HG03060 (cell line): ENCODE results near the gene CTAG2.
"Not testable (repeated sequence)": the region's sequence is repeated elsewhere in the genome, so short reads cannot be mapped to it uniquely, and the experiment has no call there.

Source experiments
- ATAC-seq: cut with Tn5 transposase; IDR thresholded peaks from one replicate; pipeline ENCODE4 v1.9.1; 2021; ENCODE audit warnings: low read depth, moderate number of reproducible peaks; ENCODE audit not compliant: unreplicated experiment

CTAG2 gene

DNA sequence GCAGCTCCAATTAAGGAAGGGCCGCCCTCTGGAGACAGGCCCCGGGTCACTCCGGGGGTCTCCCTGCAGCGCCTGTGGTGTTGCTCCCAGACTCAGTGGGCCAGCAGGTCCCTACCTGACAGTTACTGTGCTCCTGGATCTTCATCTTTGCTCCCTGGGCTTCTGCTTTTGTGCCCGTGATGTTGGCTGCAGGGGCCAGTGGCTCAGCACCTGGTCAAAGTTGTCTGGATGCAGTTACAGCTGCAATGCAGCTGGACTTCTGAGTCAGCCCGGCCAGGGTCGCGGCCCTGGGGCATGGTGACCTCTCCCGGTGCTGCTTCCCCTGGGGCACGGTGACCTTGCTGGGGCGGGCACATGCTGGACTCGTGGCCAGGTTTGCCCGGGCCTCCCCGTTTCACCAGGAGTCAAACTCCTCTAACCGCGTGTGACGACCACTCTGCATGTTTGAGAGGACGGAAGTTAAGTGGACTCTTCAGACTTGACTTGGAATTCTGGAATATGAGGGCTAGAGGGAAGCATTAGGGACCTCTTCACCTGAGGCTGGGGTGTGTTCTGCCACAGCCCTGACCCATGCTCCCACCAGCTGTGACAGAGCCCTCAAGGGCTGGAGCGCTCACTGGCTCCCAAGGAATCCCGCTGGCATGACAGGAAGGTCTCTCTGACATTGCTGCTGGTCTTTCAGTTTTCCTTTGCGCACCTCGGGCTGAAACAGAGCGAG, 3.7 kb downstream of the CTAG2 start:
- ATAC-seq = no peak

DNA sequence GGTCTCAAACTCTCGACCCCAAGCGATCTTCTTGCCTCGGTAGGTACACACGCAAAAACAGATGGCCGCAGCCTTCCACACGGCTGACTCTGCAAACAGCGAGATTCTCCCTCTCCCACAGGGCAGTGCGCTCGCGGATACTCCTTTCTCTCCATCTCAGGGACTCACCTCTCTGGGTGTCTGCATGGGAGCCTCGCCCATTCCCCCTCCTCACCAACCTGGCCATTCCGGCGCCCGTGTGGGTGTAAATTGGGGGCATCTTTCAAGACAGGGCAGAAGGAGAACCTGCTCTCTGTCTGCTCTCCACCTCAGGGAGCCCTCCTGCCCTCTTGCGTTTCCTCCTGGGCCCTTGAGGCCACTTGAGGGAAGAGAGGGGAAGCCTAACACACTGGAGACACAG, 4.4 kb downstream of the CTAG2 start:
- ATAC-seq = no peak

- not testable (repeated sequence) for ATAC-seq
Observed at GRCh38 chrX:154645745-154646378, 7.5 kb downstream of the CTAG2 start.

DNA sequence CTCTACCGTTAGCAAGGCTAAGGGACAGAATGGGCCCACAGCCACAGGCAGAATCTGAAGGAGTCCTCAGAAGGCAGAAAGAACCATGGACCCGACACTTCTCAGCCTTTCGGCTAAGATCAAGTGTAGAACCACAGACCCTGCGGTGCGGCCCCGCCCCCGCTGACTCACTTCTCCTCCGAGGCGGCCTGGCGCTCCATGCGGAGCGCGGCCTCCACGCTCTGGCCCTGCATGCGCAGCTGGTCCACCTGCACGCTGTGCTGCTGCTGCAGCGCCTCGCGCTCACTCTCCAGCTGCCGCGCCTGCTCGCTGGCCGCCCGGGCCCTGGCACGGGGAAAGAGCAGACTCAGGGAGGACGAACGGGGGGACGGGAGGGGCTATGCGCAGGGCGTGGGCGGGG, 9.7 kb downstream of the CTAG2 start:
- not testable (repeated sequence) for ATAC-seq

DNA sequence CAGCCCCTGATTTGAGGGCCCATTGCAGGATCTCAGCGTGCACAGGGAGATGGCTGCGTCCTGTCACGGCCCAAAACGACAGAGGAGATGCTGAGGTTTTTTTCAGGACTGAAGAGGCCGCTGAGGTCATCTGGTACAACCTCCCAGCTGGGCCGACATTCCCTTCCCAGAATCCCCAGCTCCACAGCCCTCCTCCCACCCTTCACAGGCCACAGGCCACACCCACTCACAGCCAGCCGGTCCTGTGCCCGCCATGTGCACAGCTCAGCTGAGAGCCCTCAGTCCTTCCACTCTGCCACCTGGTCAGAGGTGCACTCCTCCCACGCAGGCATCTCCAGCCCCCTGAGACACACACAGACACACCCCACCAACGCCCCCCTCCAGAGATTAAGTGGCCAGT, 11.6 kb downstream of the CTAG2 start:
- ATAC-seq = not testable (repeated sequence)

GRCh38 chrX:154633661-154634060, 19.7 kb downstream of the CTAG2 start:
- not testable (repeated sequence) for ATAC-seq

DNA sequence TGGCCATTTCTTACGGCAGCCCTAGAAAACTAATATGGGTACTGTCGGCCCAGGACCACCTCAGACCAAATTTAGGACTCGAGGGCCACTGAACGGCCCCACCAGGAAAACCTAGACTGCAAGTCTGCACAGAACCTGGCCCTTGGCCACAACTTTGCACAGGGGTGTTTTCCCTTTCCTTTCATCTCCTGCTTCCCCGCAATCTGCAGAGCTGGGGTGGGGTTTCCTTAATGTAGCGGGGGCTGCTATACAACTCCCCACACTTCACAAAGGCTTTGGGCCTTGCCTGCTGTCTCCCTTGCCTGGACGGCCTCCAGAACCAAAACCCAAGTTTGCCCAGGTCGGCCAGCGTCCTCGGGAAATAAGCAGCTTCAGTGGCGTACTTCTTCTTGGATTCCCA, 22.4 kb downstream of the CTAG2 start:
- ATAC-seq = not testable (repeated sequence)

- ATAC-seq = not testable (repeated sequence)
Observed at GRCh38 chrX:154628960-154629359, 24.4 kb downstream of the CTAG2 start.

GRCh38 chrX:154620767-154621414, 32.5 kb downstream of the CTAG2 start:
- ATAC-seq = not testable (repeated sequence)

DNA sequence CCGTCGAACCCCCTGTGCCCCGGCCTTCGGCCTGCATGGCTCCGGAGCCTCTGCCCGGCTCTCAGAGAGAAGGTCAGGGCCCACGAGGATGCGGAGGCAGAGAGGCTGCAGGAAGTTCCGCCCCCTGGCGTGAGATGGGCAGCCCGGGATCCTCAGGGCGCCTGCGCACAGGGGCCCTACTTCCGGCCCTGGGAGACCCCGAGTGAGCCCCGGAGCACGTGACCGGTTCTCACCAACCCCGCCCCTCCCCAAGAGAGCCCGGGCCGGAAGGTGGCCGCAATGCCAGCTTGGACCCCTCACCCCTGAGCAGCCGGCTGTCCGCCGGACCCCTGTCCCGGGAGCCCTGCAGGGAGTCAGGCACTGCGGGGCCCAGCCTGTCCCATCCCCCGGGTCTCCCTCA, 34.2 kb downstream of the CTAG2 start, which contains the start of gene CTAG1B:
Gene CTAG1B (minus strand): TSS at position 101 of the 400 bp plus-strand sequence. CDS start 64 bp downstream, at position 37.
- ATAC-seq = not testable (repeated sequence)

DNA sequence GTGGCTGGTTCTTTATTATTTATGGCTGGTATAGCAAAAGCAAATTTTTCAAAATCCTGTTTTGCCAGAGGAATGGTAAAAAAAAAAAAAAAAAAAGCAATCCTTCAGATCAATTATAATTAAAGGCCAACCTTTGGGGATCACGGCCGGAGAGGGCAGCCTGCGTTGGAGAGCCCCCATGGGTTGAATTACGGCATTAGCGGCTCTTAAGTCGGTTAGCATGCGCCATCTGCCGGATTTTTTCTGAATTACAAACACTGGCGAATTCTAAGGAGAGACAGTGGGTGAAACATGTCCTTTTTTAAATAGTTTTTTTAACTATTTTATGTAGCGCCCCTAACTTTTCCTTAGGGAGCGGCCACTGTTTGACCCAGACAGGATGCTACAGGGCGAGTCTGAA, 39.8 kb downstream of the CTAG2 start:
- ATAC-seq = not testable (repeated sequence)

DNA sequence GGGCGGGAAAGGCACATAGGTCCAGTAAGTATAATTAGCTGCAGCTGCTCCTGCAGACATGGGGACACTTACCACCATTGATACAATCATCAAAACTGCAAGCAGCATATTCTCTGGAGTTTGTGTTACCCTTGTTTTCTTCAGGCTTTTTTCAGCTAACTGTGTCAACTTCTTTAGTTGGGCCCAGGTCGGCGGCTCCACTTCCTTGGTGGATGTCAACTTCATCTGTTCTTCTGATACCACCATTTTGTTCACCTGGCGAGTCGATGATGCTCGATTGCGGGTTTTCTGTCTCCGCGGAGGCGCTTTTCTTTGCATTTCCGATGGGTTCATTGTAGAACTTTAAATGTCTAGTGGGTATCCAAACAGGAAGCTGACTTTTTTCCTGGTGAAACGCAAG, 42.2 kb downstream of the CTAG2 start:
- ATAC-seq = not testable (repeated sequence)

DNA sequence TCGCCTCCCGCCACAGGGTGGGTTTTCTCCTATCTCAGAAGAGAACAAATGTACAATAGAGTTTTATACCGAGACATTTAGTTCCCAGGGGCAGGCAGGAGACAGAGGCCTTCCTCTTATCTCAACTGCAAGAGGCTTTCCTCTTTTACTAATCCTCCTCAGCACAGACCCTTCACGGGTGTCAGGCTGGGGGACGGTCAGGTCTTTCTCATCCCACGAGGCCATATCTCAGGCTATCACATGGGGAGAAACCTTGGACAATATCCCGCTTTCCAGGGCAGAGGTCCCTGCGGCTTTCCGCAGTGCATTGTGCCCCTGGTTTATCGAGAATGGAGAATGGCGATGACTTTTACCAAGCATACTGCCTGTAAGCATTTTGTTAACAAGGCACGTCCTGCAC, 44.6 kb downstream of the CTAG2 start:
- ATAC-seq = not testable (repeated sequence)

GRCh38 chrX:154607976-154608375, 45.4 kb downstream of the CTAG2 start:
- ATAC-seq = not testable (repeated sequence)

DNA sequence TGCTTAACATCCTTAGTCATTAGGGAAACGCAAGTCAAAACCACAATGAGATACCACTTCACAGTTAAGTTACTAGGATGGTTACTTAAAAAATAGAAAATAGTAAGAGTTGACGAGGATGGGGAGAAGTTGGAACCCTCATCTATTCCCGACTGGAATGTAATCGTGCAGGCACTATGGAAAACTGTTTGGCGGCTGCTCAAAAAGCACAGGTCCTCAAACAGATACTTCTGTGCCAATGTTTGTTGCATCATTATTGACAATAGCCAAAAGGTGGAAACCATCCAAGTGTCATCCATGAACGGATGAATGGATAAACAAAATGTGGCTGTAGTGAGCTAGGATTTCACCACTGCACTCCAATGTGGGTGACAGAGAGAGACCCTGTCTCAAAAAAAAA, 46.0 kb downstream of the CTAG2 start:
- ATAC-seq = no peak

GRCh38 chrX:154605566-154605965, 47.8 kb downstream of the CTAG2 start:
- ATAC-seq = no peak

GRCh38 chrX:154603438-154604430, 49.6 kb downstream of the CTAG2 start:
- ATAC-seq = no peak

DNA sequence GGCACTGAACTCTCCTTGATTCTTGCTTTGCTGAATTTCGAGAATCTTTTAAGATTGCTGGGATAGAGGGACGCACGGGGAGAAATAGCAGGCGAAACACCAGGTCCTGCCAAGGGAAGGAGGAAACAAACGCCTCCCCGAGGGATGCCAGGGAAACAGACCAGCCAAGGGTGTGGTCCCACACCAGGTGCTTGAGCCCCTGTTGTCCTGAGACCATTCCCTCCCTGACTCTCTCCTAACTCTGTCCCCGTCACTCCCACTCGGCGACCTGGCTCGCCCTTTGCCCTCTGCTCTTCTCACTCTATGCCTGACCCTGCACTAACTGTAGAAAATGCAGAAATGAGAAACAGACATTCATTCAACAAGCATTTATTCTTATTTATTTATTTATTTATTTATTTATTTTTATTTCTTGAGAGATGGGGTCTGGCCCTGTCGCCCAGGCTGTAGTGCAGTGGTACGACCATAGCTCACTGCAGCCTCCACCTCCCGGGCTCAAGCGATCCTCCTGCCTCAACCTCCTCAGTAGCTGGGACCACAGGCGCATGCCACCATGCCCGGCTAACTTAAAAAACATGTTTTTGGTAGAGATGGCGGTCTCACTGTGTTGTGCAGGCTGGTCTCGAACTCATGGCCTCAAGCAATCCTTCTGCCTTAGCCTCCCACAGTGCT, 50.5 kb downstream of the CTAG2 start:
- no peak for ATAC-seq

DNA sequence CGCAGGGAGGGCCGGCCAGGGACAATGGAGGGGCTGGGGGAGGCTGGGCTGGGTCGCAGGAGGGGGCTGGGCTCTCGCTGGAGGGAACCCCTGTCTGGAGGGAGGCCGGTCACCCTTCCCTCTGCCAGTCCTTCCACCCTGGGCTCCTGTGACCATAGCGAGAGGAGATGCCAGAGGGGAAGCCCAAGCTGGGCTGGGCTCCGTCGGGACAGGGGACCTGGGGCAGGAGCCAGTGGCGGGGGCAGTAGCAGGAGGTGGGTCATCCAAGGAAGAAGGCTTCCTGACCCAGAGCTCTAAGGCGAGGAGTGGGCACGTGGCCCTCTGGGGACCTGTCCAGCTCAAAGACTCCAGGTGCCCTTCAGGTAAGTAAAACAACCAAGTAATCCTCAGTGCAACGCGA, 51.2 kb downstream of the CTAG2 start:
- ATAC-seq = no peak
